Activated gamma-delta T cell (primary cell): ENCODE measurements around the gene ECSIT.
"Not testable (repeated sequence)": the region's sequence is repeated elsewhere in the genome, so short reads cannot be mapped to it uniquely, and the experiment has no call there.

Experiments used
- DNase-seq: peaks from one replicate; lab custom pipeline; 2025; lab: John Stamatoyannopoulos, UW

Gene ECSIT

DNA sequence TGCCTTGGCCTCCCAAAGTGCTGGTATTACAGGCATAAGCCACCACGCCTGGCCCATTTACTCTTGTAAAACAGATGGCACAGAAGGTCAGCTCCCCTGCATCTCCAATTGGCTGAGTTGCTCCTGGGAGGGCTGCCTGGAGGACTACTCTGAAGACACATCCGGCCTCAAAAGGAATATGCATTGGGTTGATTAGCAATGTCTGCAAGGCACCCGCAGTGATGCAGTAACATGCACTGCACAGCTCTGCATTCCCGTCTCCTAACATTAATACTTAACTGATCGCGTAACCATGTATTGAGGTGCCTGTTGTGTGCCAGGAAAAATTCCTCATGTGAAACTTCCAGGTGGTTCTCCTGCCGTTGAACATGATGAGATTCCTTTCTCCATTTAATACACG lies 53.1 kb downstream of the ECSIT start:
- DNase-seq, result no peak

DNA sequence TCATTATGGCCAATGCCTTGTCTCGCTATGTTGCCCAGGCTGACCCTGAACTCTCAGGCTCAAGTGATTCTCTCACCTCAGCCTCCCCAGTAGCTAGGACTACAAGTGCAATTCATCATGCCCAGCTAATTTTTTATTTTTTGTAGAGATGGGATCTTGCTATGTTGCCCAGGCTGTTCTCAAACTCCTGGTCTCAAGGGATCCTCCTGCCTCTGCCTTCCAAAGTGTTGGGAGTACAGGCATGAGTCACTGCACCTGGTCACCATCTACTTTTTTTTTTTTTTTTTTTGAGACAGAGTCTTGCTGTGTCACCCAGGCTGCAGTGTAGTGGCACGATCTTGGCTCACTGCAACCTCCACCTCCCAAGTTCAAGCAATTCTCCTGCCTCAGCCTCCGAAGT lies 53.6 kb downstream of the ECSIT start:
- DNase-seq, result not testable (repeated sequence)

DNA sequence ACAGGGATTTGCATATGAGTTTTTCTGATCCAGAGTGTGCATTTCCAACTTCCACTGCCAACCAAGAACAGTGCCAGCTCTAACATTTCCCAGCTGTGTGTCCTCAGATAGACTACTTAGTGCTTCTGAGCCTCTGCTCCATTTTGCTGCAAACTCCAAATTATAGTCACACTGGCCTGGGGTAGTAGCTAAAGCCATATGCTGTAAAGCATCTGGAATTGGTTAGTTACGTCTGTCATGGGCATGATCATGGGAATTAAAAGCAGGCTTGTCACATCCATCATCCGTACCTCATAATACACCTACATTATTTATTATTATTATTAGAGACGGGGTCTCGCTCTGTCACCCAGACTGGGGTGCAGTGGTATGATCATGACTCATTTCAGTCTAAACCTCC lies 55.2 kb downstream of the ECSIT start:
- DNase-seq, result no peak

GRCh38 chr19:11468266-11468845 lies 60.6 kb downstream of the ECSIT start:
- not testable (repeated sequence) for DNase-seq

- DNase-seq, result no peak
Measured at GRCh38 chr19:11465600-11465999, 63.3 kb downstream of the ECSIT start.

DNA sequence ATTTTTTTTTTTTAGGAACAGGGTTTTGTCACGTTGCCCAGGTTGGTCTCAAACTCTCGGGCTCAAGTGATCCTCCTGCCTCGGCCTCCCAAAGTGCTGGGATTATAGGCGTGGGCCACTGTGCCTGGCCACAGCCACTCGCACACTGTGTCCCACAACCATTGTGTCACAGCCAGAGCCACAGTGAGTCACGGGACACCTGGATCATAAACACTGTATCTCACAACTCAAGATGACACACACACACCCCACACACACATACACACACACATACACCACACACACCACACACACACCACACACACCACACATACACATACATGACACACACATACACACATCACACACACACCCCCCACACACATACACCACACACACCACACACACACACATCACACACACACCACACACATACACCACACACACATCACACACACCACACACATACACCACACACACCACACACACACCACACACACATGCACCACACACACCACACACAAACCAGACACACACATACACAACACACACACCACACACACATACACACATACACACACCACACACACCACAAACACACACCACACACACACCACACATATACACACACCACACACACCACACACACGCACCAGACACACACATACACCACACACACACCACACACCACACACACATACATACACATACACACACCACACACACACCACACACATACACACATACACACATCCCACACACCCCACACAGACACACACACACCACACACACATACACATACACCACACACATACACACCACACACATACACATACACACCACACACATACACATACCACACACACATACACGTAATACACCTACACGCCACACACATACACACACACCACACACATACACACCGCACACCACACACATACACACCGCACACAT lies 64.3 kb downstream of the ECSIT start:
- DNase-seq, result no peak

- DNase-seq, result no peak
Measured at GRCh38 chr19:11463391-11463790, 65.5 kb downstream of the ECSIT start.

GRCh38 chr19:11461453-11461852 lies 67.5 kb downstream of the ECSIT start:
- no peak for DNase-seq

GRCh38 chr19:11460207-11460606 lies 68.7 kb downstream of the ECSIT start:
- DNase-seq, result no peak

DNA sequence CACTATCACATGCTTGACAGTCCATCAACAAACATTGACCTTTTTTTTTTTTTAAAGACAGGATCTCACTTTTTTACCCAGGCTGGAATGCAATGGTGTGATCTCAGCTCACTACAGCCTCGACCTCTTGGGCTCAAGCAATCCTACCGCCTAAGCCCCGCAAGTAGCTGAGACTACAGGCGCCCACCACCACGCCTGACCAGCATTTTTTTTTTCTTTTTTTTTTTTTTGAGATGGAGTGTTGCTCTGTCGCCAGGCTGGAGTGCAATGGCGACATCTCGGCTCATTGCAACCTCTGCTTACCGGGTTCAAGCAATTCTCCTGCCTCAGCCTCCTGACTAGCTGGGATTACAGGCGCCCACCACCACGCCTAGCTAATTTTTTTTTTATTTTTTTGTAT lies 70.0 kb downstream of the ECSIT start:
- DNase-seq, result not testable (repeated sequence)

GRCh38 chr19:11458236-11458900 lies 70.6 kb downstream of the ECSIT start:
- DNase-seq, result no peak

GRCh38 chr19:11457831-11458230 lies 71.1 kb downstream of the ECSIT start:
- DNase-seq, result no peak

- DNase-seq, result no peak
Measured at GRCh38 chr19:11457115-11457514, 71.8 kb downstream of the ECSIT start.

DNA sequence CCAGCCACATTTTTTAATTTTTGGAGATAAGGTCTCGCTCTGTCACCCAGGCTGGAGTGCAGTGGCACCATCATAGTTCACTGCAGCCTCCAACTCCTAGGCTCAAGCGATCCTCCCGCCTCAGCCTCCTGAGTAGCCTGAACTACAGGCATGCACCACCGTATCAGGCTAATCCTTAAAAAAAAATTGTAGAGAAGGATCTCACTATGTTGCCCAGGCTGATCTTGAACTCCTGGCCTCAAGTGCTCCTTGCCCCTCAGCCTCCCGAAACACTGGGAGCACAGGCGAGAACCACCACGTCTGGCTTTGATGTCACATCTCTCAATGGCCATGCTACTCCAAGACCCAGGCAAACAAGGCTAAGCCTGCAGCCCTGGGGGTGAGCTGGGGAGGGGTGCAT lies 72.3 kb downstream of the ECSIT start:
- DNase-seq, result no peak
